ENCODE data around the gene OR11H1.
"Not testable (repeated sequence)": the region's sequence is repeated elsewhere in the genome, so short reads cannot be mapped to it uniquely, and the experiment has no call there.

The OR11H1 gene

DNA sequence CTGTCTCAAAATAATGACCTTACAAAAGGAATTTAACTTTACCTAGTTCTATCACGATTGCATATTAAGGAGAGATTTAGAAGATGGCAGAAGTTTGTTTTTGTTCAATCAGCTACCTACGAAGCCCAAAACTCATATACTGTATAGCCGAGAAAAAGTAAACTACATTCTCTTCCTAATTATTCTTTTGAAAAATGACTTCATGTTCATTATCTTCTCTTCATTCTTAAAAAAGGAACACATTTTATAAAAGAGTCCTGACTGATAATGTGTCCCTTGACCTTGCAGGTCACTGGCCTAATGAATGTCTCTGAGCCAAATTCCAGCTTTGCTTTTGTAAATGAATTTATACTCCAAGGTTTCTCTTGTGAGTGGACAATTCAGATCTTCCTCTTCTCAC is at the start of gene OR11H1:
Gene OR11H1, plus strand, starts transcription at position 301 of the 400 bp plus-strand sequence. Its CDS starts 0 bp downstream, at position 301.
- not testable (repeated sequence) for DNase-seq

GRCh38 chr22:15509967-15510366 is 18.0 kb upstream of the OR11H1 start:
- DNase-seq: not testable (repeated sequence)

GRCh38 chr22:15515896-15516295 is 12.1 kb upstream of the OR11H1 start:
- not testable (repeated sequence) for DNase-seq

GRCh38 chr22:15553767-15554166 is 25.8 kb downstream of the OR11H1 start:
- not testable (repeated sequence) for DNase-seq

GRCh38 chr22:15563461-15563860 is 35.5 kb downstream of the OR11H1 start:
- not testable (repeated sequence) for DNase-seq

DNA sequence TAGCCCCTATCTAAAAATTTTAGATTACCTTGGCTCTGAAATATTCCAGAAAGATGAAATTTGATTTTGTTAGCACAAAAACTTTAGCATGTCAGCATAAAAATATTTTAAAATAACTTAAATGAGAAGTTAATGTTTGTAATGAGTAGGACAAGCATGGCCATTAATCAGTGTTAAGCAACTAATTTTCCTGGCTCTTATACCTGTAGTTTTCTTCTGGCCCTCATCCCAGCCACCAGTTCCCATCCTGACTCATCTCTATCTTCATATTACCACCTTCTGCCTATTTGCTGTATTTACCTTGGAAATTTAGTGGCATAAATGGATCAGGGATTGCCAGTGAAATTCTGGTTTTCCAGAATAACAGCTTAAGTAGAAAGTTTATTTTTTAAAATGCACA is 37.1 kb downstream of the OR11H1 start:
- not testable (repeated sequence) for DNase-seq
